Dendritic cell treated with granulocyte-macrophage colony-stimulating factor and Interleukin-4, amounts not matched to agents 40 ng/mL and 50 ng/mL, for 4 days (primary cell): Measurements from ENCODE around the gene PHLDB3.

Experiments used
- H3K27ac Mint-ChIP-seq: one replicate; pipeline ENCODE4 v1.8.0; 2022; ENCODE audit warnings: mild to moderate bottlenecking, mixed read lengths
- H3K27me3 Mint-ChIP-seq: one replicate; pipeline ENCODE4 v1.8.0; 2022; ENCODE audit warnings: mild to moderate bottlenecking, mixed read lengths
- H3K36me3 Mint-ChIP-seq: one replicate; pipeline ENCODE4 v1.8.0; 2022; ENCODE audit warnings: low read depth, mixed read lengths
- H3K4me1 Mint-ChIP-seq: one replicate; pipeline ENCODE4 v1.8.0; 2022; ENCODE audit warnings: low read depth, mixed read lengths
- H3K4me3 Mint-ChIP-seq: one replicate; pipeline ENCODE4 v1.8.0; 2022; ENCODE audit warnings: mild to moderate bottlenecking, moderate library complexity, mixed read lengths
- H3K9me3 Mint-ChIP-seq: one replicate; pipeline ENCODE4 v1.8.0; 2022; ENCODE audit warnings: mixed read lengths
- intact Hi-C: fragments of 100-400 bp; cut with micrococcal nuclease; formaldehyde crosslinking; loops from one replicate; pipeline ENCODE4 v1.15.0; 2022

PHLDB3 gene

GRCh38 chr19:43479961-43480561, 24.5 kb downstream of the PHLDB3 start:
- intact Hi-C loops, result no loop called here
- peaks cover 75% of the 10 kb centered on the region for H3K36me3 Mint-ChIP-seq
- H3K4me1 Mint-ChIP-seq, result peaks cover 6% of the 10 kb centered on the region
- H3K27ac Mint-ChIP-seq, result no peak overlapping the region
- H3K4me3 Mint-ChIP-seq, result no peak overlapping the region
- no peaks in the 10 kb centered on the region for H3K9me3 Mint-ChIP-seq
- no peaks in the 10 kb centered on the region for H3K27me3 Mint-ChIP-seq

GRCh38 chr19:43479226-43479625, 25.3 kb downstream of the PHLDB3 start:
- no peak overlapping the region for H3K4me3 Mint-ChIP-seq
- peaks cover 83% of the 10 kb centered on the region for H3K36me3 Mint-ChIP-seq
- peak overlapping the region; percentile 34 for H3K27ac Mint-ChIP-seq
- H3K9me3 Mint-ChIP-seq, result no peaks in the 10 kb centered on the region
- no peaks in the 10 kb centered on the region for H3K27me3 Mint-ChIP-seq
- intact Hi-C loops, result no loop called here
- peaks cover 11% of the 10 kb centered on the region for H3K4me1 Mint-ChIP-seq

- no peaks in the 10 kb centered on the region for H3K9me3 Mint-ChIP-seq
- H3K36me3 Mint-ChIP-seq, result peaks cover 90% of the 10 kb centered on the region
- peaks cover 20% of the 10 kb centered on the region for H3K4me1 Mint-ChIP-seq
- no peak overlapping the region for H3K4me3 Mint-ChIP-seq
- peaks cover 5% of the 10 kb centered on the region for H3K27me3 Mint-ChIP-seq
- intact Hi-C loops, result no loop called here
- H3K27ac Mint-ChIP-seq, result peak overlapping the region; percentile 16
Measured at GRCh38 chr19:43478323-43478722, 26.2 kb downstream of the PHLDB3 start.

- Mint-ChIP-seq H3K36me3 (peaks cover 74% of the 10 kb centered on the region), H3K4me3 (no peak overlapping the region), H3K9me3 (no peaks in the 10 kb centered on the region), H3K27me3 (peaks cover 7% of the 10 kb centered on the region), H3K27ac (peak overlapping the region; percentile 92), H3K4me1 (peaks cover 20% of the 10 kb centered on the region)
- intact Hi-C loops, result no loop called here
Measured at GRCh38 chr19:43476606-43477005, 27.9 kb downstream of the PHLDB3 start.

- Mint-ChIP-seq H3K9me3 (no peaks in the 10 kb centered on the region), H3K36me3 (peaks cover 59% of the 10 kb centered on the region), H3K27me3 (peaks cover 10% of the 10 kb centered on the region), H3K27ac (peak overlapping the region; percentile 92), H3K4me3 (peak overlapping the region; percentile 81), H3K4me1 (peaks cover 24% of the 10 kb centered on the region)
- intact Hi-C loops, result loop anchor here (1.0 kb wide), 2 partner anchors 12 to 29 kb away; partner anchors contain the start of gene PHLDB3
Measured at GRCh38 chr19:43474986-43475705, 29.4 kb downstream of the PHLDB3 start.

GRCh38 chr19:43474487-43474886, 30.1 kb downstream of the PHLDB3 start:
- intact Hi-C loops, result no loop called here
- peaks cover 58% of the 10 kb centered on the region for H3K36me3 Mint-ChIP-seq
- H3K4me3 Mint-ChIP-seq, result peak overlapping the region; percentile 81
- H3K4me1 Mint-ChIP-seq, result peaks cover 24% of the 10 kb centered on the region
- H3K9me3 Mint-ChIP-seq, result no peaks in the 10 kb centered on the region
- H3K27me3 Mint-ChIP-seq, result peaks cover 10% of the 10 kb centered on the region
- H3K27ac Mint-ChIP-seq, result peak overlapping the region; percentile 92

- H3K27me3 Mint-ChIP-seq, result peaks cover 12% of the 10 kb centered on the region
- peaks cover 28% of the 10 kb centered on the region for H3K36me3 Mint-ChIP-seq
- H3K4me3 Mint-ChIP-seq, result no peak overlapping the region
- intact Hi-C loops, result no loop called here
- H3K27ac Mint-ChIP-seq, result no peak overlapping the region
- no peaks in the 10 kb centered on the region for H3K9me3 Mint-ChIP-seq
- H3K4me1 Mint-ChIP-seq, result peaks cover 51% of the 10 kb centered on the region
Measured at GRCh38 chr19:43471091-43471490, 33.5 kb downstream of the PHLDB3 start.

GRCh38 chr19:43470288-43470687, 34.3 kb downstream of the PHLDB3 start:
- Mint-ChIP-seq H3K36me3 (peaks cover 20% of the 10 kb centered on the region), H3K9me3 (no peaks in the 10 kb centered on the region), H3K4me1 (peaks cover 56% of the 10 kb centered on the region), H3K27ac (no peak overlapping the region), H3K4me3 (no peak overlapping the region), H3K27me3 (peaks cover 20% of the 10 kb centered on the region)
- intact Hi-C loops, result no loop called here

GRCh38 chr19:43469160-43469480, 35.4 kb downstream of the PHLDB3 start:
- H3K4me1 Mint-ChIP-seq, result peaks cover 59% of the 10 kb centered on the region
- peaks cover 30% of the 10 kb centered on the region for H3K27me3 Mint-ChIP-seq
- H3K36me3 Mint-ChIP-seq, result peaks cover 9% of the 10 kb centered on the region
- intact Hi-C loops, result no loop called here
- H3K9me3 Mint-ChIP-seq, result no peaks in the 10 kb centered on the region
- H3K4me3 Mint-ChIP-seq, result no peak overlapping the region
- no peak overlapping the region for H3K27ac Mint-ChIP-seq

- H3K4me1 Mint-ChIP-seq, result peaks cover 59% of the 10 kb centered on the region
- no peaks in the 10 kb centered on the region for H3K9me3 Mint-ChIP-seq
- H3K36me3 Mint-ChIP-seq, result peaks cover 6% of the 10 kb centered on the region
- peaks cover 27% of the 10 kb centered on the region for H3K27me3 Mint-ChIP-seq
- intact Hi-C loops, result no loop called here
- peak overlapping the region; percentile 52 for H3K27ac Mint-ChIP-seq
- no peak overlapping the region for H3K4me3 Mint-ChIP-seq
Measured at GRCh38 chr19:43468354-43469159, 36.0 kb downstream of the PHLDB3 start.

- H3K36me3 Mint-ChIP-seq, result peaks cover 7% of the 10 kb centered on the region
- peak overlapping the region; percentile 52 for H3K27ac Mint-ChIP-seq
- peak overlapping the region; percentile 6 for H3K4me3 Mint-ChIP-seq
- H3K4me1 Mint-ChIP-seq, result peaks cover 58% of the 10 kb centered on the region
- intact Hi-C loops, result no loop called here
- no peaks in the 10 kb centered on the region for H3K9me3 Mint-ChIP-seq
- peaks cover 26% of the 10 kb centered on the region for H3K27me3 Mint-ChIP-seq
Measured at GRCh38 chr19:43467730-43468129, 36.8 kb downstream of the PHLDB3 start.

GRCh38 chr19:43467276-43467675, 37.3 kb downstream of the PHLDB3 start:
- peak overlapping the region; percentile 52 for H3K27ac Mint-ChIP-seq
- H3K9me3 Mint-ChIP-seq, result no peaks in the 10 kb centered on the region
- intact Hi-C loops, result no loop called here
- H3K4me1 Mint-ChIP-seq, result peaks cover 59% of the 10 kb centered on the region
- H3K4me3 Mint-ChIP-seq, result no peak overlapping the region
- peaks cover 7% of the 10 kb centered on the region for H3K36me3 Mint-ChIP-seq
- peaks cover 24% of the 10 kb centered on the region for H3K27me3 Mint-ChIP-seq

GRCh38 chr19:43466793-43467192, 37.8 kb downstream of the PHLDB3 start:
- Mint-ChIP-seq H3K27ac (peak overlapping the region; percentile 52), H3K27me3 (peaks cover 28% of the 10 kb centered on the region), H3K36me3 (peaks cover 12% of the 10 kb centered on the region), H3K4me3 (no peak overlapping the region), H3K9me3 (no peaks in the 10 kb centered on the region), H3K4me1 (peaks cover 64% of the 10 kb centered on the region)
- intact Hi-C loops, result no loop called here

- H3K4me1 Mint-ChIP-seq, result peaks cover 70% of the 10 kb centered on the region
- peaks cover 36% of the 10 kb centered on the region for H3K27me3 Mint-ChIP-seq
- peak within 1 kb of the TSS; percentile 95 for H3K27ac Mint-ChIP-seq
- H3K36me3 Mint-ChIP-seq, result peaks cover 23% of the 10 kb centered on the region
- peak within 1 kb of the TSS; percentile 93 for H3K4me3 Mint-ChIP-seq
- intact Hi-C loops, result no loop called here
- H3K9me3 Mint-ChIP-seq, result no peaks in the 10 kb centered on the region
Measured at GRCh38 chr19:43465468-43466120, 39.0 kb downstream of the PHLDB3 start, which contains the start of gene LYPD3. TSS of gene LYPD3 (minus strand) at chr19:43465608. CDS start at chr19:43465571, 37 bp downstream.
